Measurements from ENCODE around the gene RNF113B. TPM values are rescaled to one million over a fixed set of nuclear protein-coding genes. Genes with fewer than 3 reads are reported as not detected.

The RNF113B gene
- total and polyA plus RNA-seq, 8 donors = not detected

DNA sequence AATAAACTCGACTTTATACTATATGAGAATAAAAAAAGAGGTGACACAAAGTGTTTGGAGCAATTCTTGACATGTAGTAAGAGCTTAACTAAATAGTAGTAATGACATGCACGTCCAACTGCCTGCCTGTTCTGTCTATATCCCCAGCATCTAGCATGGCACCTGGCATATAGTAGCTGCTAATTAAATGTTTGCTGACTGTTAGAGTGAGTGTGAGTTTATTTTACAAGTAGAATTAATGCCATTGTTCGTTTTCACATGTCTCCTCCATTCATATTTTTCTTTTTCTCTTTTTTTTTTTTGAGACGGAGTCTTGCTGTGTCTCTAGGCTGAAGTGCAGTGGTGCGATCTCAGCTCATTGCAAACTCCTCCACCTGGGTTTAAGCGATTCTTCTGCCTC is 38.4 kb upstream of the RNF113B start:
- no peak overlapping the region for H3K4me3 ChIP-seq
- H3K27ac ChIP-seq = peak overlapping the region in 1 of 4 donors; percentile 54
- no peaks in the 10 kb centered on the region for H3K27me3 ChIP-seq
- peaks cover 24 to 33% (median 27%) of the 10 kb centered on the region in 3 donors for H3K4me1 ChIP-seq
- no peak for TF ChIP-seq CTCF (IDR thresholded peaks at IDR 0.05)
- H3K9me3 ChIP-seq = no peaks in the 10 kb centered on the region
- intact Hi-C loops (cut with DNase I) = loop anchor here in 2 of 3 donors (5.0 to 10.0 kb wide), 2 partner anchors 33 to 71 kb away; partner anchors contain the start of gene FARP1 (in 1 of the 2)
- ATAC-seq (no peak), FAIRE-seq (no peak), DNase-seq (no peak)
- H3K36me3 ChIP-seq = no peaks in the 10 kb centered on the region
- WGBS, 2 donors = 84 to 85% methylated on average over 6 of the region's 6 CpGs

DNA sequence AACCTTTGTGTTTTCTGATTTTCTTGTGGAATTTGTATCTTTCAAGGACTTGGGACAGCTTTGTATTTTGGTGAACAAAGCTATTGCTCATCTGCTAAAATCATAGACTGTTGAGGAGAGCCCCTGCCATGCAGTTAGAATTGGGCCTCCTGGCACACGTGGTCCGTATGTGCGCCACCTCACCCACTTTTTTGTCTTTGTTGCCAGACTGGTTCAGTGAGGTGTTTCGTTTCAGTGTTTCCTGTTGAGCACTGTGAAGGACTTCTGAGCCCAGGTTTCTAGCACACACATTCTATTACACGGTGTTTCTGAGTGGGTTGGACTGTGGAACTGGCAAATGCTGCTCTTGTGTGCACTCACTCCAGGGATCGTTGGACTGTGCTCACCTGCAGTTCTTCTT is 37.6 kb upstream of the RNF113B start:
- Histone ChIP-seq H3K27ac (peak overlapping the region in 2 of 4 donors; percentile 54 to 68), H3K36me3 (no peaks in the 10 kb centered on the region), H3K9me3 (no peaks in the 10 kb centered on the region), H3K4me1 (peaks cover 16 to 27% (median 19%) of the 10 kb centered on the region in 3 donors), H3K4me3 (no peak overlapping the region), H3K27me3 (no peaks in the 10 kb centered on the region)
- FAIRE-seq (no peak), DNase-seq (peak in 2 of 6 donors; percentile 36 to 48), ATAC-seq (peak; percentile 81 to 87 (median 84))
- TF ChIP-seq CTCF (IDR thresholded peaks at IDR 0.05) = no peak
- intact Hi-C loops (cut with DNase I) = loop anchor here in 2 of 3 donors (5.0 to 10.0 kb wide), 2 partner anchors 32 to 70 kb away; partner anchors contain the start of gene FARP1 (in 1 of the 2)
- 19% methylated on average over 6 of the region's 6 CpGs for WGBS, 2 donors

GRCh38 chr13:98214008-98214643 is 37.1 kb upstream of the RNF113B start:
- peak in 2 of 6 donors; percentile 20 to 56 for DNase-seq
- Histone ChIP-seq H3K4me1 (peaks cover 16 to 26% (median 16%) of the 10 kb centered on the region in 3 donors), H3K4me3 (no peak overlapping the region), H3K9me3 (no peaks in the 10 kb centered on the region), H3K27ac (peak overlapping the region in 2 of 4 donors; percentile 54 to 68), H3K27me3 (no peaks in the 10 kb centered on the region), H3K36me3 (no peaks in the 10 kb centered on the region)
- FAIRE-seq = no peak
- WGBS, 2 donors = 77 to 78% methylated on average over 16 of the region's 16 CpGs
- ATAC-seq = peak; percentile 5 to 27 (median 18)
- intact Hi-C loops (cut with DNase I) = loop anchor here in 1 of 3 donors (10.0 kb wide), 1 partner anchor 69 kb away; the partner anchor contains the start of gene FARP1
- TF ChIP-seq CTCF (IDR thresholded peaks at IDR 0.05) = no peak

GRCh38 chr13:98213354-98213753 is 36.3 kb upstream of the RNF113B start:
- Histone ChIP-seq H3K9me3 (no peaks in the 10 kb centered on the region), H3K4me3 (no peak overlapping the region), H3K4me1 (peaks cover 16 to 26% (median 16%) of the 10 kb centered on the region in 3 donors), H3K27ac (no peak overlapping the region), H3K36me3 (no peaks in the 10 kb centered on the region), H3K27me3 (no peaks in the 10 kb centered on the region)
- intact Hi-C loops (cut with DNase I) = loop anchor here in 1 of 3 donors (10.0 kb wide), 1 partner anchor 69 kb away; the partner anchor contains the start of gene FARP1
- TF ChIP-seq CTCF (IDR thresholded peaks at IDR 0.05) = no peak
- FAIRE-seq (no peak), ATAC-seq (no peak), DNase-seq (no peak)
- WGBS, 2 donors = 90 to 93% methylated on average over 8 of the region's 8 CpGs

DNA sequence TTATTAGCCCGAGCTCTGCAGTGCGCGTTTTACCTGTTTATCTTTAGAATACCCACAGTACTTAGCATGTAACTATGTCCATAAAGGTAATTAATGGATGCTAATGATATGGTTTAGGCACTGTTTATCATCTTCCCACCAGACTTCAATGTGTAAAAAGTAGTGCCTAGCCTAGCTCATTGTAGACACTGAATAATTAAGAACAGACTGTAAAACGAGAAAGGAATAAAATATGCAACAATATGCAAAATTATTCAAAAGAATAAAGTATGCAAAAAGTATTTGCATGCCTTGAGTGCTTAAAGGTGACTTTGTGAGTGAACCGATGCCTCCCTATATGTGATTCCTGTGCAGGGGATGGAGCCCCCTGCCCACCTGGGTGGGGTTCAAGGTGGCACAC is 35.7 kb upstream of the RNF113B start:
- Histone ChIP-seq H3K27ac (no peak overlapping the region), H3K4me1 (peaks cover 16 to 26% (median 16%) of the 10 kb centered on the region in 3 donors), H3K4me3 (no peak overlapping the region), H3K36me3 (no peaks in the 10 kb centered on the region), H3K9me3 (no peaks in the 10 kb centered on the region), H3K27me3 (no peaks in the 10 kb centered on the region)
- 83 to 84% methylated on average over 5 of the region's 5 CpGs for WGBS, 2 donors
- DNase-seq = no peak
- no peak for ATAC-seq
- FAIRE-seq = no peak
- intact Hi-C loops (cut with DNase I) = loop anchor here in 1 of 3 donors (10.0 kb wide), 1 partner anchor 68 kb away; the partner anchor contains the start of gene FARP1
- no peak for TF ChIP-seq CTCF (IDR thresholded peaks at IDR 0.05)

Data from pancreas (tissue), 10 donors.